ENCODE data around the gene TMEM9B.
A peak's percentile ranks its signal among the peaks of the same experiment; 100 is the strongest.
"Not testable (repeated sequence)": the region's sequence is repeated elsewhere in the genome, so short reads cannot be mapped to it uniquely, and the experiment has no call there.

Gene TMEM9B

GRCh38 chr11:8937159-8937558 lies 27.1 kb downstream of the TMEM9B start:
- H3K4me3 ChIP-seq (ENCODE audit: low read depth, low read length), result no peak overlapping the region
- no peak for DNase-seq (ENCODE audit: low read depth)
- no peak for TF ChIP-seq MYC (IDR thresholded peaks at IDR 0.05; ENCODE audit: low read depth, low read length)
- TF ChIP-seq, protein P1, sequence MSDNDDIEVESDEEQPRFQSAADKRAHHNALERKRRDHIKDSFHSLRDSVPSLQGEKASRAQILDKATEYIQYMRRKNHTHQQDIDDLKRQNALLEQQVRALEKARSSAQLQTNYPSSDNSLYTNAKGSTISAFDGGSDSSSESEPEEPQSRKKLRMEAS (IDR thresholded peaks at IDR 0.05; ENCODE audit: low read depth, low read length), result no peak
- TF ChIP-seq POLR2A (IDR thresholded peaks at IDR 0.05; ENCODE audit: extremely low read depth, insufficient read length), result no peak
- no peak for TF ChIP-seq CTCF (IDR thresholded peaks at IDR 0.05; ENCODE audit: low read depth, low read length)

GRCh38 chr11:8935789-8936188 lies 28.5 kb downstream of the TMEM9B start:
- DNase-seq (ENCODE audit: low read depth); H3K4me3 ChIP-seq (ENCODE audit: low read depth, low read length): not testable (repeated sequence)

DNA sequence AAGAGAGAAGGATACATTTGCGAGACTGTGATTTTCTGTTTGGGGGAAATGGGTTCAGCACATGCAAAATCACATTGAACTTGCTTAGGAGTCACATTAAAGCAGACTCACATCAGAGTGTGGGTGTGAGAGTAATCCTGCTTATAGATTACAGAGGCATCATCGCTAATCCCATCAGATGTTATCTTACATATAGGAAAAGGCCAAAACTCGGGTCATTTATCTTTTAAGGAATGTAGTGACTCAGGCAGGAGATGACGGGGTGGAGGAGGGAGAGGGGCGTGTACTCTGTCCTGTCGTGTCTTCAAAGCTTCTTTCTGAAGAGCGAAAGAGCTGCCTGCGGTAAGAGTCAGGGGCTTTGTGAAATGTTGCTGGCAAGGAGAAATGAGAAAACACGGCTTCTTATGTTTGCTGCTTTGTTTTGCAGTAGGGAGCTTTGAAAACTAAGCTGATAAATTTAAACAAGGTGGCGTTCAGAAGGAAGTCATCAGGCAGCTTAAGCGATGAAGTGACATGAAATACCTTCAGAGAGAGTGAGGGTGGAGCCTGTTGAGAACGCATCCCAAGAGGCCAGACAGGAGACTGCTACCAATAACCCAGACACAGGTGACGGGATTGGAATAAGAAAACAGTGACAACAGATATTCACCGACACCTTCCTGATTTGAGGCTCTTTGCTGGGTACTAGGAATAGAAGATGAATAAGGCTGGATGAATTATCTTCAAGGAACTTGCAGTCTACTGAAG lies 29.3 kb downstream of the TMEM9B start:
- DNase-seq (ENCODE audit: low read depth), result no peak
- no peak overlapping the region for H3K4me3 ChIP-seq (ENCODE audit: low read depth, low read length)
- TF ChIP-seq MYC (IDR thresholded peaks at IDR 0.05; ENCODE audit: low read depth, low read length) (no peak), CTCF (IDR thresholded peaks at IDR 0.05; ENCODE audit: low read depth, low read length) (no peak), POLR2A (IDR thresholded peaks at IDR 0.05; ENCODE audit: extremely low read depth, insufficient read length) (no peak)
- TF ChIP-seq, protein P1 (IDR thresholded peaks at IDR 0.05; ENCODE audit: low read depth, low read length), result no peak

DNA sequence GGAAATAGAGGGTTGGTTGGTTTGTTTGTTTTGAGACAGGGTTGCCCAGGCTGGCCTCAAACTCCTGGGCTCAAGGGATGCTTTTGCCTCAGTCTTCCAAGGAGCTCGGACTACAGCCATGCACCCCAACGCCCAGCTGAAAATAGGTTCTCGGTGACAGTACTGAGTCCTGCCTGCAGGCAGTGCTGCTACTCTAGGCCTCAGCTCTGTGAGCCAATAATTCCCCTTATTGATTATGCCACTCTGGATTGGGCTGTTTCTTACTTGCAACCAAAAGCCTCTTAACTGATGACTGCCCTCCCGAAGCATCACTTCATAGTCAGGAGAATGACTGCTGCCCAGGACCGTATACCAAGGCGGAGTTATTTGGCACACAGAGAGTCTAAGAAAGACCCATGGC lies 30.3 kb downstream of the TMEM9B start:
- no peak overlapping the region for H3K4me3 ChIP-seq (ENCODE audit: low read depth, low read length)
- no peak for DNase-seq (ENCODE audit: low read depth)
- TF ChIP-seq MYC (IDR thresholded peaks at IDR 0.05; ENCODE audit: low read depth, low read length), result no peak

DNA sequence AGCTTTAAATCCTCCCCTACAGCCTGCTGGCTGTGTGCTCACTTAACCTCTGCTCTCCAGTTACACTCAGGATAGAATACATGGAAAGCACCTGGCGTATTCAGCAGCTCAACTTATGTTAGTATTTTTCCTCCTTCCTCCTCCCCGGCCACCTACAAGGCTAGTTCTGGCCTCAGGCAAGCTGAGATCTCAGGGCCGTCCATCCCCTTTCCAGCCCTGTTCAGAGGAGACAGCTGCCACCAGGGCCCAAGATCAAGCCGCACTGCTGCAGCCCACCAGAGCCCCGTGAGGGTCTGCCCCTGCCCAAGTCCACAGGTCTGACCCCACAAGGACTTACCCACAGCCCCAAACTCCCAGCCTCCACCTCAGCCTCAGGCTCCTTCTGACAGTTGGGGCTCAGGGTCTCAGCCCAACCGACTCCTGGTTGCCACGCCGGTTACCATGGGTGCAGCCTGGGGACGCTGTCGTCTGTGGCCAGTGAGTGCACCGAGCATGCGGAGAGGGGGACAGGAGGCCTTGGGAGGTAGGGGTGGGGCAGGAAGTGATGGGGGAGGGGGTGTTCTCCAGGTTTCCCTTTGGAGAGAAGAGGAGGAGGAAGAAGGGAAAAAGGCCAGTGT lies 31.6 kb downstream of the TMEM9B start, which contains the start of gene C11orf16:
TSS of gene C11orf16 (minus strand) at position 384 of the 617 bp plus-strand sequence. CDS start 639 bp downstream, outside the sequence.
- H3K4me3 ChIP-seq (ENCODE audit: low read depth, low read length), result no peak within 1 kb of the TSS
- DNase-seq (ENCODE audit: low read depth), result no peak
- TF ChIP-seq MYC (IDR thresholded peaks at IDR 0.05; ENCODE audit: low read depth, low read length) (no peak), CTCF (IDR thresholded peaks at IDR 0.05; ENCODE audit: low read depth, low read length) (no peak), POLR2A (IDR thresholded peaks at IDR 0.05; ENCODE audit: extremely low read depth, insufficient read length) (no peak)
- TF ChIP-seq, protein P1 (IDR thresholded peaks at IDR 0.05; ENCODE audit: low read depth, low read length), result no peak

DNA sequence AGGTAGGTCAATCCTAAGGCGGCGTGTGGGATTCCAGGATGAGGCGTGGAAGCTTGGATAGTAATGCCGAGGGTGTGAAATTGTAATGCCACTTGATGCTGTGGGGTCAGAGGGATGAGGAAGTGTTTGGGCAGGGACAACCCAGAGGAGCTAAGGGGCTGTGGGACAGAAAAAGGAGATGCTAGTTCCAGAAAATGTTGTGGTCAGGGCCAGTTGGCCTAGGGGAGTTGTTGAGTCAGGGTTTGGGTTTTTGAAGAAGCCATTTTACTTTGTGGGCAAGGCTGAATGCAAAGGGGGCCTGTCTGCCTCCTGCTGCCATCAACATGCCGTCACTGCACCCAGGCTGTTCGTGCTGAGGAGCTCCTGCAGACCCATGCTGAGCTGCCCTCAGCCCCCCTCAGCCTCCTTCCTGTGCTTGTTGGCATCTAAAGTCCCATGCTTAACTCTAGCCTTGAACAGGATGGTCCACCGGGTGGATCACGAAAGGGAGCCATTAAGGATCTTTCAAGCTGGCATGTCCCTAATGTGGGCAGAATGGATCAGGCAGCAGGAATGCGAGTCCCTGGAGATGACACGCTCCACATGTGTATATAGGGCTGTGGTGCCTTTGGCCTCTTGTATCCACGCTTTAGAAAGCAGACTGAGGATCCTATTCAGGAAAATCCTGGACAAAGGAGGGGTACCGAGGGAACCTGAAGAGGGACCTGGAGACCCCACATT lies 33.6 kb downstream of the TMEM9B start:
- DNase-seq (ENCODE audit: low read depth), result peak; percentile 72
- no peak overlapping the region for H3K4me3 ChIP-seq (ENCODE audit: low read depth, low read length)

More for the DNA sequence above, 33.6 kb downstream of the TMEM9B start:
- TF ChIP-seq POLR2A (IDR thresholded peaks at IDR 0.05; ENCODE audit: extremely low read depth, insufficient read length) (no peak), CTCF (IDR thresholded peaks at IDR 0.05; ENCODE audit: low read depth, low read length) (no peak), MYC (IDR thresholded peaks at IDR 0.05; ENCODE audit: low read depth, low read length) (no peak)
- TF ChIP-seq, protein P1 (IDR thresholded peaks at IDR 0.05; ENCODE audit: low read depth, low read length), result no peak
